Cardiac muscle cell (in vitro differentiated cells and primary cell): ENCODE measurements around the gene CDH3. TPM values are rescaled to one million over a fixed set of nuclear protein-coding genes. Genes with fewer than 3 reads are reported as not detected.
A peak's percentile ranks its signal among the peaks of the same experiment; 100 is the strongest.

Source experiments
- DNase-seq, 2 donors: peaks; one replicate each; pipeline versions ENCODE4 v3.0.0 to v3.0.0-alpha.2; 2010 to 2017; ENCODE audit warnings: low read depth in 1 of 2, low spot score in 1 of 2
- H3K27ac ChIP-seq: fragments of 200-600 bp; sonication (generic); 2 replicates; pipeline ENCODE4 v1.5.1; 2016
- H3K27me3 ChIP-seq: fragments of 200-600 bp; sonication (generic); 2 replicates; pipeline ENCODE4 v1.6.0; 2016; ENCODE audit warnings: control low read depth
- H3K36me3 ChIP-seq: fragments of 200-600 bp; sonication (generic); 2 replicates; pipeline ENCODE4 v1.5.1; 2016; ENCODE audit warnings: control low read depth
- H3K4me1 ChIP-seq: fragments of 200-600 bp; sonication (generic); 2 replicates; pipeline ENCODE4 v1.8.1; 2017; ENCODE audit warnings: low read depth, mild to moderate bottlenecking, mixed run types
- H3K4me3 ChIP-seq: fragments of 200-600 bp; sonication (generic); 2 replicates; pipeline ENCODE4 v1.5.1; 2016; ENCODE audit warnings: mild to moderate bottlenecking
- H3K9me3 ChIP-seq: fragments of 200-600 bp; sonication (generic); 2 replicates; pipeline ENCODE4 v1.5.1; 2017; ENCODE audit warnings: low read depth, mild to moderate bottlenecking, control low read depth
- CTCF ChIP-seq: IDR thresholded peaks from 2 replicates; pipeline ENCODE4 v1.5.1; 2012; ENCODE audit warnings: low read depth, mild to moderate bottlenecking, low read length
- polyA plus RNA-seq: library from polyadenylated mRNA; unstranded; fragments of >200 nt; fragmentation: Nextera tagmentation; extraction: Ambion mirVana; gene quantifications from 2 replicates; pipeline ENCODE4 v1.2.1, GENCODE V29; 2016
- total RNA-seq: library from RNA; depleted of rRNA; stranded (reverse); fragments of >200 nt; gene quantifications from 2 replicates; pipeline ENCODE4 v1.2.3, GENCODE V29; 2016

The CDH3 gene
- total and polyA plus RNA-seq, 2 experiments from 2014 or later: 115 to 342 TPM

- no peak for TF ChIP-seq CTCF
- Histone ChIP-seq H3K4me1 (peaks cover 33% of the 10 kb centered on the region), H3K27me3 (no peaks in the 10 kb centered on the region), H3K27ac (peak overlapping the region; percentile 91), H3K36me3 (no peaks in the 10 kb centered on the region), H3K4me3 (no peak overlapping the region), H3K9me3 (no peaks in the 10 kb centered on the region)
- DNase-seq: no peak
These were observed 19.2 kb downstream of the CDH3 start for GRCh38 chr16:68664297-68664696.

GRCh38 chr16:68665501-68665900, 20.4 kb downstream of the CDH3 start:
- Histone ChIP-seq H3K27me3 (no peaks in the 10 kb centered on the region), H3K9me3 (no peaks in the 10 kb centered on the region), H3K4me3 (no peak overlapping the region), H3K27ac (peak overlapping the region; percentile 91), H3K4me1 (peaks cover 28% of the 10 kb centered on the region), H3K36me3 (no peaks in the 10 kb centered on the region)
- DNase-seq: no peak
- no peak for TF ChIP-seq CTCF

GRCh38 chr16:68668266-68668665, 23.2 kb downstream of the CDH3 start:
- no peaks in the 10 kb centered on the region for H3K27me3 ChIP-seq
- H3K4me1 ChIP-seq: peaks cover 28% of the 10 kb centered on the region
- H3K27ac ChIP-seq: no peak overlapping the region
- TF ChIP-seq CTCF: no peak
- H3K4me3 ChIP-seq: no peak overlapping the region
- H3K36me3 ChIP-seq: no peaks in the 10 kb centered on the region
- no peaks in the 10 kb centered on the region for H3K9me3 ChIP-seq
- DNase-seq: no peak

GRCh38 chr16:68676113-68676860, 31.2 kb downstream of the CDH3 start:
- no peaks in the 10 kb centered on the region for H3K4me1 ChIP-seq
- no peak overlapping the region for H3K4me3 ChIP-seq
- peak overlapping the region; percentile 48 for H3K27ac ChIP-seq
- TF ChIP-seq CTCF: no peak
- DNase-seq: no peak
- H3K9me3 ChIP-seq: no peaks in the 10 kb centered on the region
- peaks cover 15% of the 10 kb centered on the region for H3K36me3 ChIP-seq
- no peaks in the 10 kb centered on the region for H3K27me3 ChIP-seq

- peaks cover 31% of the 10 kb centered on the region for H3K36me3 ChIP-seq
- no peak overlapping the region for H3K4me3 ChIP-seq
- no peak overlapping the region for H3K27ac ChIP-seq
- no peaks in the 10 kb centered on the region for H3K27me3 ChIP-seq
- H3K4me1 ChIP-seq: no peaks in the 10 kb centered on the region
- no peaks in the 10 kb centered on the region for H3K9me3 ChIP-seq
- no peak for TF ChIP-seq CTCF
- no peak for DNase-seq
These were observed 35.9 kb downstream of the CDH3 start for GRCh38 chr16:68681038-68681437.
